AG04449 (cell line): ENCODE measurements around the gene RALBP1.
A peak's percentile ranks its signal among the peaks of the same experiment; 100 is the strongest.
"Not testable (repeated sequence)": the region's sequence is repeated elsewhere in the genome, so short reads cannot be mapped to it uniquely, and the experiment has no call there.

Source experiments
- CTCF ChIA-PET: fragments of 350-600 bp; formaldehyde crosslinking; extraction: SDS; loops from one replicate; lab custom pipeline; 2021; ENCODE audit warnings: antibody characterized with exemption; lab: Yijun Ruan, JAX
- POLR2A ChIA-PET: fragments of 400-600, 350-600 bp; formaldehyde crosslinking; extraction: SDS; loops from one replicate; lab custom pipeline; 2020; ENCODE audit warnings: antibody characterized with exemption, inconsistent platforms; lab: Yijun Ruan, JAX
- DNase-seq: peaks from one replicate; pipeline ENCODE4 v3.0.0-alpha.2; 2010; ENCODE audit warnings: low read depth, low spot score
- H3K4me3 ChIP-seq: 2 replicates; pipeline ENCODE4 v1.5.1; 2011; ENCODE audit warnings: low read depth, mild to moderate bottlenecking, control low read depth, low read length
- CTCF ChIP-seq: IDR thresholded peaks from one replicate; pipeline ENCODE4 v1.5.1; 2011; ENCODE audit warnings: mild to moderate bottlenecking, moderate library complexity, low read length, control low read depth, inconsistent platforms; ENCODE audit not compliant: insufficient read depth; ENCODE audit errors: missing control alignments

Gene RALBP1

GRCh38 chr18:9466846-9467245 lies 8.5 kb upstream of the RALBP1 start:
- no peak for DNase-seq
- no peak overlapping the region for H3K4me3 ChIP-seq
- no peak for TF ChIP-seq CTCF
- CTCF ChIA-PET = no interaction called here
- POLR2A ChIA-PET = no interaction called here

- POLR2A ChIA-PET = interaction anchor here (0.6 kb wide), 1 partner anchor 598 kb away, joined by 3 read pairs; no protein-coding TSS in a partner anchor
These were observed 6.3 kb upstream of the RALBP1 start for GRCh38 chr18:9468998-9469397.

GRCh38 chr18:9469685-9470084 lies 5.6 kb upstream of the RALBP1 start:
- no peak overlapping the region for H3K4me3 ChIP-seq
- DNase-seq = no peak
- POLR2A ChIA-PET = interaction anchor here (0.6 kb wide), 1 partner anchor 598 kb away, joined by 3 read pairs; no protein-coding TSS in a partner anchor
- CTCF ChIA-PET = no interaction called here
- TF ChIP-seq CTCF = no peak

More at GRCh38 chr18:9468998-9469397, 6.3 kb upstream of the RALBP1 start:
- no peak for TF ChIP-seq CTCF
- H3K4me3 ChIP-seq = no peak overlapping the region
- CTCF ChIA-PET = no interaction called here
- no peak for DNase-seq

GRCh38 chr18:9474108-9474982 lies 968 bp upstream of the RALBP1 start:
- peak overlapping the region; percentile 90 for H3K4me3 ChIP-seq
- ChIA-PET CTCF (interaction anchor here (0.6 to 1.4 kb wide), 3 partner anchors 41 to 138 kb away, joined by 3 read pairs; no protein-coding TSS in a partner anchor), POLR2A (no interaction called here)
- DNase-seq = no peak
- TF ChIP-seq CTCF = no peak

- ChIA-PET CTCF (interaction anchor here (1.4 kb wide), 1 partner anchor 139 kb away, joined by 3 read pairs; no protein-coding TSS in a partner anchor), POLR2A (no interaction called here)
- TF ChIP-seq CTCF = no peak
- DNase-seq = no peak
- peak overlapping the region; percentile 92 for H3K4me3 ChIP-seq
These were observed 604 bp downstream of the RALBP1 start for GRCh38 chr18:9475643-9476591.

GRCh38 chr18:9476949-9477348 lies 1.6 kb downstream of the RALBP1 start:
- DNase-seq, CTCF ChIA-PET: not testable (repeated sequence)
- POLR2A ChIA-PET = interaction anchor here (0.6 kb wide), 1 partner anchor 15 kb away, joined by 3 read pairs; no protein-coding TSS in a partner anchor
- H3K4me3 ChIP-seq = peak overlapping the region; percentile 92
